NCI-H1092 treated with DMSO at 0.1 percent for 48 hours (cell line): Measurements from ENCODE around the gene SUPT3H.
"Not testable (repeated sequence)": the region's sequence is repeated elsewhere in the genome, so short reads cannot be mapped to it uniquely, and the experiment has no call there.

Source experiments
- DNase-seq: peaks from one replicate; lab custom pipeline; 2025; lab: John Stamatoyannopoulos, UW

SUPT3H gene

GRCh38 chr6:45175272-45175671 lies 202.5 kb downstream of the SUPT3H start:
- no peak for DNase-seq

DNA sequence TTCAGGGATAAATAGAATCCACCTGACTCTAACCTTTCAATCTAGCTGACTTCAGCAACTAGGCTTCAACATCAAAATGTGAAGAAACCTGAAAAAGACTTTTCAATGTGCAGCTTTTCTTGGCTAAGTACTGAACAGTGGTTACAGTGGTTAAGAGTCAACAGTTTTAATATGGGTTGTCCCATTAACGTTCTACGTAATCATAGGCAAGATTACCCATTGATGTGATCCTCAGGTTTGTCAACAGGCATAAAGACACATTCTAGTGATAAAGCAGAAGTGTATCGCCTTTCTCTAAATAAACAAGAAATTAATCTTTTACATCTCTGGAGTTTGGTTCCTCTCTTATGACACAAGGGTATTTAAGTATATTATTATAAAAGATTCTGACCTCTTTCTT lies 203.7 kb downstream of the SUPT3H start:
- no peak for DNase-seq

DNA sequence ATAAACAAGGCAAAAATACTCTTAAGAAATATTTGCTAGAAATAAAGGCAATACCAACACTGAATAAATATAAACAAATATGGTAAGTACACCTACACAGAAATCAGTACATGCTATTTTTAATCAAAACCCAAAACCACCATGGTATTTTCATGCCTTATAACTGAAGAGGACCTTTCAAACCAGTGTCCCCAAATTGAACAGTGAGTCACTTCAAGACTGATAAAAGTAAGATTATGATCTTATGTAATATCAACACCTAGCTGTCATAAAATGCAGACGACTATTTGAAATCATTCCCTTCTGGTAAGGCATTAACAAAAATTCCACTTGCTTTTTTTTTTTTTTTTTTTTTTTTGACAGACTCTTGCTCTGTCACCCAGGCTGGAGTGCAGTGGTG lies 206.4 kb downstream of the SUPT3H start:
- DNase-seq: no peak

- DNase-seq: no peak
These were observed 207.4 kb downstream of the SUPT3H start for GRCh38 chr6:45170309-45170708.

GRCh38 chr6:45169815-45170214 lies 207.9 kb downstream of the SUPT3H start:
- DNase-seq: no peak

- DNase-seq: no peak
These were observed 213.6 kb downstream of the SUPT3H start for GRCh38 chr6:45163952-45164766.

DNA sequence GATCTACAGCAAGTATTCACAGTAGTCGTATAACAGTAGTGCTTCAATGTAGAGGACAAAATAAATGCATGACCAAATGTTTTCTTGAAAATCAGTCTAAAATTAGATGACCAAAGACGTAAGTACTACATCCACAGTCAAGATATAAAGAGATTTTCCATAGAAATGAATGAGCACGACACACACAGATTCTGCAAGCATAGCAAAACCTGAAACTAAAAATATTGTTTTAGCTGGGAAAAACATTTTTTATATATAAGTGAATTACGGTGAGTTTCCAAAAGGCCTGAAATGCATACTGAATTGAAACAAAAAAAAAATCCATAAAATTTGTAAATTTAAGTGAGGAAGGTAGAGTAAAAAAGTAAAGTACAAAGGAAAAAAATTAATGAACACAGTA lies 217.4 kb downstream of the SUPT3H start:
- no peak for DNase-seq

- DNase-seq: no peak
These were observed 221.7 kb downstream of the SUPT3H start for GRCh38 chr6:45156075-45156474.

GRCh38 chr6:45155341-45155894 lies 222.3 kb downstream of the SUPT3H start:
- DNase-seq: no peak

- DNase-seq: no peak
These were observed 223.1 kb downstream of the SUPT3H start for GRCh38 chr6:45154679-45155078.

- no peak for DNase-seq
These were observed 228.9 kb downstream of the SUPT3H start for GRCh38 chr6:45148711-45149341.

GRCh38 chr6:45148278-45148677 lies 229.5 kb downstream of the SUPT3H start:
- no peak for DNase-seq

DNA sequence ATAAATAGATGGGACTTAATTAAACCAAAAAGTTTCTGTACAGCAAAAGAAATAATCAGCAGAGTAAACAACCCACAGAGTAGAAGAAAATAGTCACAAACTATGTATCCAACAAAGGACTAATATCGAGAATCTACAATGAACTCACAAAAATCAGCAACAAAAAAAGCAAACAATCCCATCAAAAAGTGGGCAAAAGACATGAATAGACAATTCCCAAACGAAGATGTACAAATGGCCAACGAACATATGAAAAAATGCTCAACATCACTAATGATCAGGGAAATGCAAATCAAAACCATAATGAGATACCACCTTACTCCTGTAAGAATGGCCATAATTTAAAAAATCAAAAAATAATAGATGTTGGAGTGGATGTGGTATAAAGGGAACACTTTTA lies 232.1 kb downstream of the SUPT3H start:
- DNase-seq: not testable (repeated sequence)

DNA sequence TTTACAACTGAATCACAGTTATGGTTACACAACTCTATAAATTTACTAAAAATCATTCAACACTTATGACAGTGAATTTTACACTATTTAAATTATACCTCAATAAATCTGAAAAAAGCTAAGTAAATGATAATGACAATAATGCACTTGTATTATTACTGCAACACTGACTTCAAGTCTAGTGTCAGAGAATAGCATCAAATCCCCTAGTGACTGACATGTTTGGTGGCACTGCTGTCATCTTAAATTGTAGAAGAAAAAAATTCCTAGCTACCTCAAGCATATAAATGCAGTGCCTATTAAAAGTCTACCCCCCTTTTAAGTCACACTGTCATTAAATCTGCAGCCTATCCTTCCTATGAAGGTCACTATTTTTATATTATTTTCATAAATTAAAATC lies 239.0 kb downstream of the SUPT3H start:
- no peak for DNase-seq

DNA sequence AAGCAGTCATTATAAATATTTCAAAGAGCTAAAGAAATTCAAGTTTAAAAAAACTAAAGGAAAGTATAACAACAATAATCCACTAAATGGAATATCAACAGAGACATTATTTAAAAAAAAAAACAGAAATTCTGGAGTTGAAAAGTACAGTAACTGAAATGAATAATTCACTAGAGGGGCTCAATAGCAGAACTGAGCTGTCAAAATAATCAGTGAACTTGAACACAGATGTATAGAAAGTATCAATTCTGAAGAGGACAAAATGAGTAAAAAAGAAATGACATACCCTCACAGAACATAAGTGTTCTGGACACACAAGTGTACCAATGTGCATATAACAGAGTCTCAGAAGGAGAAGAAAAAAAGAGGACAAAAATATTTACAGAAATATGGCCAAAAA lies 241.2 kb downstream of the SUPT3H start:
- no peak for DNase-seq

- DNase-seq: no peak
These were observed 245.0 kb downstream of the SUPT3H start for GRCh38 chr6:45132658-45133294.

DNA sequence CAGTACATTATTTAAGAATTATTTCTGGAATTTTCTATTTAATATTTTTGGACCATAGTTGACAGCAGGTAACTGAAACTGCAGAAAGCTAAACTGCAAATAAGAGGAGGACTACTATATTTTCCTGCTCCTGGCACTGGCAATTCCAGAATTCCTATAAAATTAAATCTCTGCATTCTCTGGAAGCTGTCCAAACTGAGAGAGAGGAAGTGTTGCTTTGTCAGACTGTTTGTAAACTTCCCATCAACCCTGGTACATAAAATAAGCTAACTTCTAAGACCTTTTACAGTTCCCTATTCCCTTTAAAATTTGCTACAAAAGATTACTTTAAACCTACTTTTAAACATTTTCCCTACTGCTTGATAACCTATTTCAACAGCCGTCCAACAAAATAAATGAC lies 245.7 kb downstream of the SUPT3H start:
- no peak for DNase-seq

GRCh38 chr6:45129051-45129450 lies 248.7 kb downstream of the SUPT3H start:
- no peak for DNase-seq

DNA sequence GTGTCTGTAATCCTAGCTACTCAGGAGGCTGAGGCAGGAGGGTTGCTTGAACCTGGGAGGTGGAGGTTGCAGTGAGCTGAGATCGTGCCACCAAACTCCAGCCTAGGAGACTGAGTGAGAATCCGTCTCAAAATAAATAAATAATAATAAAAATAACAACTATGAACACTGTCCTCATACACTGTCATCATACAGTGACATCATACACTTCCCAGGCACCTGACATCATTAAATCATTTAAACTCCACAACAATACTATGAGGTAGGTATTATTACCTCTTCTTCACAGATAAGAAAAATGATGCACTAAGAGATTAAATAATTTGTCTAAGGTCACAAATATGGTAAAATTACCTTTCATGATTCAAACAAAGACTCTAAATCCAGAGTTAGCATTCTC lies 250.5 kb downstream of the SUPT3H start:
- DNase-seq: no peak

DNA sequence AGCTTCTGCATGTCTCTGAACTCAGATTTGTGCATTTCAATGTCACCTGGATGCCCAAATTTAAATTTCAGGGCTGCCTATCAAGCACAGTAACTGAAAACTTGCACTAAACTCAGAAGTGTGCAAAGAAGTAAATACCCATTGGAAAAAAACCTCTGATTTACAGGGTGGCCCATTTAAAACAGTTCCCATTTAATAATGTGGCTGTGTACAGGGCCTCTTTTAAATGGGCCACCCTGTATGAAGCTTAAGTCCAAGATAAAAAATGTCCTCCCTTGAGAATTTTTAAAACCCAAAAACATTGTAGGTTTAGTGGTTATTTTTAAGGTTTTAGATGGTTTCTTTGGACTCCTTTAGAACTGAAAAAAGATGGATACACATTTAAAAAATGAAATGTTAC lies 251.7 kb downstream of the SUPT3H start:
- DNase-seq: no peak

DNA sequence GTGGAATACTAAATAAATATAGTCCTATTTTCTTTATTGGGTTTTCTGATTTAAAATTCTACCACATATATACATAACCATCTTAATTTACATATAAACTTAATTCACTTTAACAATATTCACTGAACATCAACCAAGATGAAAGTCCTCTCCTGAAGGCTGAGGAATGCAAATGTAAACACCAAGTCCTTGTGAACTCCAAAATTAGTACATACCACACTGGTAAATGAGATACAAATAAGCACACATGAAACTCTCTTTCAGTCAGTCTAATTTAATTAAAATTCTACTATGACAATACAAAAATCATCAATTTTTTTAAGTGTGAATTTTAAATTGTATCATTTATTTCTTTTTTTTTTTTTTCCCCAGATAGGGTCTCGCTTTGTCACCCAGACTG lies 254.7 kb downstream of the SUPT3H start:
- no peak for DNase-seq

GRCh38 chr6:45118754-45119153 lies 259.0 kb downstream of the SUPT3H start:
- DNase-seq: no peak
